HG02973 (cell line): Measurements from ENCODE around the gene DHX30.
A peak's percentile ranks its signal among the peaks of the same experiment; 100 is the strongest.
"Not testable (repeated sequence)": the region's sequence is repeated elsewhere in the genome, so short reads cannot be mapped to it uniquely, and the experiment has no call there.

Experiments used
- ATAC-seq: cut with Tn5 transposase; IDR thresholded peaks from one replicate; pipeline ENCODE4 v1.9.1; 2021; ENCODE audit warnings: moderate library complexity; ENCODE audit not compliant: unreplicated experiment

The DHX30 gene, protein sequence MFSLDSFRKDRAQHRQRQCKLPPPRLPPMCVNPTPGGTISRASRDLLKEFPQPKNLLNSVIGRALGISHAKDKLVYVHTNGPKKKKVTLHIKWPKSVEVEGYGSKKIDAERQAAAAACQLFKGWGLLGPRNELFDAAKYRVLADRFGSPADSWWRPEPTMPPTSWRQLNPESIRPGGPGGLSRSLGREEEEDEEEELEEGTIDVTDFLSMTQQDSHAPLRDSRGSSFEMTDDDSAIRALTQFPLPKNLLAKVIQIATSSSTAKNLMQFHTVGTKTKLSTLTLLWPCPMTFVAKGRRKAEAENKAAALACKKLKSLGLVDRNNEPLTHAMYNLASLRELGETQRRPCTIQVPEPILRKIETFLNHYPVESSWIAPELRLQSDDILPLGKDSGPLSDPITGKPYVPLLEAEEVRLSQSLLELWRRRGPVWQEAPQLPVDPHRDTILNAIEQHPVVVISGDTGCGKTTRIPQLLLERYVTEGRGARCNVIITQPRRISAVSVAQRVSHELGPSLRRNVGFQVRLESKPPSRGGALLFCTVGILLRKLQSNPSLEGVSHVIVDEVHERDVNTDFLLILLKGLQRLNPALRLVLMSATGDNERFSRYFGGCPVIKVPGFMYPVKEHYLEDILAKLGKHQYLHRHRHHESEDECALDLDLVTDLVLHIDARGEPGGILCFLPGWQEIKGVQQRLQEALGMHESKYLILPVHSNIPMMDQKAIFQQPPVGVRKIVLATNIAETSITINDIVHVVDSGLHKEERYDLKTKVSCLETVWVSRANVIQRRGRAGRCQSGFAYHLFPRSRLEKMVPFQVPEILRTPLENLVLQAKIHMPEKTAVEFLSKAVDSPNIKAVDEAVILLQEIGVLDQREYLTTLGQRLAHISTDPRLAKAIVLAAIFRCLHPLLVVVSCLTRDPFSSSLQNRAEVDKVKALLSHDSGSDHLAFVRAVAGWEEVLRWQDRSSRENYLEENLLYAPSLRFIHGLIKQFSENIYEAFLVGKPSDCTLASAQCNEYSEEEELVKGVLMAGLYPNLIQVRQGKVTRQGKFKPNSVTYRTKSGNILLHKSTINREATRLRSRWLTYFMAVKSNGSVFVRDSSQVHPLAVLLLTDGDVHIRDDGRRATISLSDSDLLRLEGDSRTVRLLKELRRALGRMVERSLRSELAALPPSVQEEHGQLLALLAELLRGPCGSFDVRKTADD

DNA sequence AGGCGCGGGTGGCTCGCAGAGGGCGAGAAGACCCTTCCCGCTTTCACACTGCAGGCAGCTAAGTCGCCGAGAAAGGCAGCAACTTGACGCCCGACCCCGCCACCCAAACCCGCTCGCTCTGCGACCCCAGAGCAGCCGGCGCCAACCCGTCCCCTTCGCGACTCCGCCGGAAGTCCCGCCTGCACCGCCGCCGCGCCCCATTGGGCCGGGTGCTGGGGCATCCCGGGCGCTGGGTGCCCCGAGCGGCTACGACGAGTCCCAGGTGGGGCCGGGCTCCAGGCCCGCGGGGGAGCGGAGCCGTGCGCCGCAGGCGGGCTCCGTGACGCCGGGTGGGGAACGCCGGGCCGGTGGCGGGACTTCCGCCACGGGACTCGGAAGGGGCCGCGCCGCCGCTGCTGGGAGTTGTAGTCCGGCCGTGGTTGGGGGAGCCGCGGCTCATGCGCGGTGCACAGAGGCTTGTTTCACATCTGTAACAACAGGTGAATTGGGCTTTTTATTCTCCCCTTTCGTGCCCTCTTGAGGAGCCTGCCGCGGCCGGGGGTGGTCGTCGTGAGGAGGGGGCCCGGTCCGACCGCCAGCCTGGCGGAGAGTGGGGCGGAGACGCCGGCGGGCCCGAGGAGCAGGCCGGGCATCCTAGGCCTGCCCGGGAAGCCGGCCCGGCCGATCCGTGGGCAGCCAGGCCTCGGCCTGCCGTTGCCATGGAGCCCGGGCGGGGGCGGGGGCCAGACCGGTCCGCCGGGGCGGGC lies at the start of gene DHX30:
TSS of gene DHX30 (plus strand) at position 405 of the 746 bp plus-strand sequence. CDS start 7,546 bp downstream, outside the sequence.
- peak; percentile 78 for ATAC-seq

DNA sequence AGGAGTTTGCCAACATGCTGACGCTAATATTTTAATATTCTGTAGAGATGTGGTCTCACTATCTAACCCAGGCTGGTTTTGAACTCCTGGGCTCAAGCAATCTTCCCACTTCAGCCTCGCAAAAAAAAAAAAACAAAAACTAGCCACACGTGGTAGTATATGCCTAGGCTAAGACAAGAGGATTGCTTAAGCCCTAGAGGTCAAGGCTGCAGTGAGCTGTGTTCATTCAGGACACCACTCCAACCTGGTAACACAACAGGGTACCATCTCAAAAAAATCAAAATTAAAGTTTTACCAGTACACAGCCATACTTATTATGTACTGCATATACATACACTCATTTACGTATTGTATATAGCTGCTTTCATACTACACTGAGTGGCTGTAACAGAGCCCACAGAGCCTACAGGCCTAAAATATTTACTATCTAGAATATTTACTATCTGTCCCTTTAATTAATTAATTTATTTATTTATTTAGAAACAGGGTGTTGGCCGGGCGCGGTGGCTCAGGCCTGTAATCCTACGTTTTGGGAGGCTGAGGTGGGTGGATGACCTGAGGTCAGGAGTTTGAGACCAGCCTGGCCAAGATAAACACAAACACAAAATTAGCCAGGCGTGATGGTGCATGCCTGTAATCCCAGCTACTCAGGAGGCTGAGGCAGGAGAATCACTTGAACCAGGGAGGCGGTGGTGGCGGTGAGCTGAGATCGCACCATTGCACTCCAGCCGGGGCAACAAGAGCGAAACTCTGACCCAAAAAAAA lies 44.5 kb upstream of the DHX30 start:
- ATAC-seq: no peak

DNA sequence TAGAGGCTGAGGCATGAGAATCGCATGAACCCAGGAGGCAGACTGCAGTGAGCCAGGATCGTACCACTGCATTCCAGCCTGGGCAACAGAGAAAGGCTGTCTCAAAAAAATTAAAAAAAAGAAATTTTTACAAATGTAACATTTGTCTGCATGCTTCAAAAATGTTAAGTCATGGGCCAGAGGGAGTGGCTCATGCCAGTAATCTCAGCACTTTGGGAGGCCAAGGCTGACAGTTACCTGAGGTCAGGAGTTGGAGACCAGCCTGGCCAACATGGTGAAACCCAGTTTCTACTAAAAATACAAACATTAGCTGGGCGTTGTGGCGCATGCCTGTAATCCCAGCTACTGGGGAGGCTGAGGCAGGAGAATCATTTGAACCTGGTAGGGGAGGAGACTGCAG lies 42.7 kb upstream of the DHX30 start:
- ATAC-seq: not testable (repeated sequence)

DNA sequence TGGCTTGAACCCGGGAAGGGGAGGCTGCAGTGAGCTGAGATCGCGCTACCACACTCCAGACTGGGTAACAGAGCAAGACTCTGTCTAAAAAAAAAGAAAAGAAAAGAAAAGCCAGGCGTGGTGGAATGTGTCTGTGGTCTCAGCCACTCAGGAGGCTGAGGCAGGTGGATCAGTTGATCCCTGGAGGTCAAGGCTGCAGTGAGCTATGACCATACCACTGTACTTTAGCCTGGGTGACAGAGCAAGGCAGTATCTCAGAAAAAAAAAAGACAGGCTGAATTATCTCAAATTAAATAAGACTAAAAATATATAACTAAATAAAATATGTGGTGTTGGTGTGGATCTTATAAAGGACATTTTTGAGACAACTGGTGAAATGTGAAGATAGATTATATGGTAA lies 41.9 kb upstream of the DHX30 start:
- ATAC-seq: no peak

DNA sequence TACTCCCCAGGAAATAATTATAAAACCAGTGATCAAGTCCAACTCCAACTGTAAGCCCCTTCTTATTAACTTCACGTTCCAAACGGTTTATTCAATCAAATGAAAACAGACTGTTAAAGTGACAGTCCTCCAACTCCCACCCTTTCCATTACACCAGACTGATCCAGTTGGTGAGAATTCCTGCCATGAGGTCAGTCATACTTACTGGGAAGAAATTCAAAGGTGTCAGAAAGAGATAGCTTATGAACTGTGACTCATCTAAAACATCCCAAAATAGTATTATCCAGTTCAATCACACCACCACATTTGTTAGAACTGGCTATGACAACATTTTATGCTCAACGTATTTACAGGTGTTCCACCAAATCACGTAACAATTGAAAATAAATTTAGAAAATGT lies 40.7 kb upstream of the DHX30 start:
- no peak for ATAC-seq

DNA sequence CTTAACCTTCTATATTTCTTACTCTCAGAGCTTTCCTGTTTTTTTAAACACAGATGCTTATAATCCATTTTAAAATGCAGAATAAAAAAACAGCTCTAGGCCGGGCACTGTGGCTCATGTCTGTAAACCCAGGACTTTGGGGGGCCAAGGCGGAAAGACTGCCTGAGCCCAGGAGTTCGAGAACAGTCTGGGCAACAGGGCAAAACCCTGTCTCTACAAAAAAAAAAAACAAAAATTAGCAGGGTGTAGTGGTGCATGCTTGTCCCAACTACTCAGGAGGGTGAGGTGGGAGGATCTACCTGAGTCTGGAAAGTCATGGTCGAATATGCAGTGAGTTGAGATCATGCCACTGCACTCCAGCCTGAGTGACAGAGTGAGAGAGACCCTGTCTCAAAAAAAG lies 36.8 kb upstream of the DHX30 start:
- no peak for ATAC-seq

DNA sequence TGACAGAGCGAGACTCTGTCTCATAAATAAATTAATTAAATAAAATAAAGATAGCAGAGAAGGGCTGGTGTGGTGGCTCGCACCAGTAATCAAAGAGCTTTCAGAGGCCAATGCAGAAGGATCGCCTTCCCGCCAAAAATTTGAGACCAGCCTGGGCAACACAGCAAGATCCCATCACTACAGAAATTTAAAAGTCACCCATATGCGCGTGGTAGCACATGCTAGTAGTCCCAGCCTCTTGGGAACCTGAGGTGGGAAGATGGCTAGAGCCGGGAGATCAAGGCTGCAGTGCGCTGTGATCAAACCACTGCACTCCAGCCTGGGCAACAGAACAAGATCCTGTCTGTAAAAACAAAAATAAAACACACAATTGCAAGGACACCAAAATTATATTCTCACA lies 30.9 kb upstream of the DHX30 start:
- no peak for ATAC-seq

DNA sequence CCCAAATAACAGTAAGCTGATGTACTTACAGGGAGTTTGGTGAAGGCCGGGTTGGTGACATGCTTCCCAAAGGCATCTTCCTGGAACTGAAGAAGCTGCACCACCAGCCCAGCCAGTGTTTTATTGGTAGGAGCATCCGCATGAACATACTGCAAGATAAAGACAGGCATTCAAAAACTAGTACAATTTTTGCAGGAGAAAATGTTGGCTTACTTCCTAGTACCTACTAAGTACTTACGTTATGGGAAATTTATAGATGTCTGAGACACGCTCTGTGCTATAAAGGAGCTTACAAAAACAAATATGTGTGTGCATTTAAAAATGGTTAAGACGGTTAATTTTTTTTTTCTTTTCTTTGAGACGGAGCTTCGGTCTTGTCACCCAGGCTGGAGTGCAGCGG lies 30.1 kb upstream of the DHX30 start:
- no peak for ATAC-seq

DNA sequence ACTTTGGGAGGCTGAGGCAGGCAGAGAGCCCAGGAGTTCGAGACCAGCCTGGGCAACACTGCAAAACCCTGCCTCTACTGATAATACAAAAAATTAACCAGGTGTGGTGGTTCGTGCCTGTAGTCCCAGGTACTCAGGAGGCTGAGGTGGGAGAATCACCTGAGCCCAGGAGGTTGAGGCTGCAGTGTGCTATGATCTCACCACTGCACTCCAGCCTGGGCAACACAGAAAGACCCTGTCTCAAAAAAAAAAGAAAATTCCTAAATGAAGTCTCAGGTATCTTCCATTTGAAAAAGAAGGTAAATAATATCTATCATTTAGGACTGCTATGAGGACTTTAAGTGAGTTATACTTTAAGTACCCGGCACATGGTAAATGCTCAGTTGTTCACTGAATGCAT lies 24.2 kb upstream of the DHX30 start:
- ATAC-seq: no peak

DNA sequence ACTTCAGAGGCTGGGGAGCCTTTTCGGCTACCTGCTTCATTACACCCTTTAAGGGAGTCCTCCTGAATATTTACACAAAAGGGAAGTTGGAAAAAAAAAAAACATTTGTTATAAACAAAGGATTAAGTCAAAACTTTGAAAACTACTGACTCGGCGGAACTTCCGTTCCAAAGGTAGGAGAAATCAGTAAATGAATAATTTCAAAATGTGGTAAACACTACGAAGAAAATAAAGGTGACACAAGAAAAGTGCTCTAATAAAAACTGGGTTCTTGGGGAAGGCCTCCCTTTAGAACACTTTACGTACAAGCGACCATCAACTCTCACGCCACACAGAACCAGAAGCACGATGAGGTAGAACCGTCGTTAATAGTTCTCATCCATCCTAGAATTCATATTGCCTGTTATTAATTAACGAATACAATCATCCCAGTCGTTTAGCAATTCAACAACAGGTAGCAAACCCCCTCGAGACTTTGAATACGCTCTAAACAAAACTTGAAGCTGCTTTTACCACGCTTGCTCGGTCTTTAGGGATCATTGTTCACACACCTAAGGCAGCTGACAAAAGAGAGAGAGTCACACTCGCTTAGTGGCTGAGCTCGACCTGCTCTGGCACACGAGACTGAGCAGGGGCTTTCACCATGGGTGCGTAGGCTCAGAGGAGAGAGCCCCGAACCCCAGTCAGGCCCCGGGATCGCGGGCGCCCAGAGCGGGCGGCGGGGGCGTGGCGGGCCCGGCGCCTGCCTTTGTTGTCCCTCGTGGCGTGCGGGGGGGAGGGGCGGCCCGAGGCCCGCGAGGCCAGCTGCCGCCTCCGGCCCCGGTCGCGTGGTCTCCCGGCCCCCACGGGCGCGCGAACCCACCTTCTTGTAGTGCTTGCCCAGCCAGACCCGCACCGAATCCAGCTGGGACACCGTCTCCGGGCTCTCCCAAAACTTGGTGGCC lies 21.9 kb upstream of the DHX30 start:
- ATAC-seq: peak; percentile 29

DNA sequence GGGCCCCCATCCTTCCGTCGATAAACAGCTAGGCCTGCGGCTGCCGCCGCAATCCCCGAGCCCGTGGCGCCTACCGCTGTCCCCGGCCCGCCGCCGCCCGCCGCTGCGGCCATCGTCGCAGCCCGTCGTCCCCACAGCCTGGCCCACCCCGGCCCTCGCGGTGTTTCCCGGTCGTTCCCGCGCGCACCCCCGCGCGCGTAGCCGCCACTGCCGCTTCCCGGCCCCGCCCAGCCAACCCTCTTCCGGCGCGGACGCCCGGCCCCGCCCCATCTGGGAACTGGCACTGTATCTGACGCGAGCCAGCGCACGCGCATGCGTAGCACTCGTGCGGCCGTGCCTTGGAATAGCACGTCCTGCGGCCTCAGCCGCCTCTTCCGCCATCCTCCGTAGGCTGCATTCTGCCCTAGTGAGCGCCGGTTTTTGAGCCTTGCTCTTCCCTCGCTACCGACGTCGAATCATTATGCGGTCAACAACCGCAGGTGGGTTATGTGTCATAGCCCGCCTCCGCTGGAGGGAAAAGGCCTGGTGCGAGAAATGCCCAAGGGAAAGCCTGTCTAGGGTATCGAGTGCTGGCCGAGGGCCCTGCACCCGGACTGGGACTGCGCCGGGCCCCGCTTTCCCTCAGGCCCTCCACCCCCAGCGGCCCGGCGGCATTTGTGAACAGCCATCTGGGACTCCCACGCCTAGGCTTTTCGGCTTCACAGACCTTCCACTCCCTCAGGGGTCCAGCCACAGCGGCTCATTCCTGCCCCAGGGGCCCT lies 21.1 kb upstream of the DHX30 start, which contains the start of gene SMARCC1:
TSS of gene SMARCC1 (minus strand) at position 209 of the 761 bp plus-strand sequence. CDS start at position 113, 96 bp downstream.
- ATAC-seq: peak; percentile 71

DNA sequence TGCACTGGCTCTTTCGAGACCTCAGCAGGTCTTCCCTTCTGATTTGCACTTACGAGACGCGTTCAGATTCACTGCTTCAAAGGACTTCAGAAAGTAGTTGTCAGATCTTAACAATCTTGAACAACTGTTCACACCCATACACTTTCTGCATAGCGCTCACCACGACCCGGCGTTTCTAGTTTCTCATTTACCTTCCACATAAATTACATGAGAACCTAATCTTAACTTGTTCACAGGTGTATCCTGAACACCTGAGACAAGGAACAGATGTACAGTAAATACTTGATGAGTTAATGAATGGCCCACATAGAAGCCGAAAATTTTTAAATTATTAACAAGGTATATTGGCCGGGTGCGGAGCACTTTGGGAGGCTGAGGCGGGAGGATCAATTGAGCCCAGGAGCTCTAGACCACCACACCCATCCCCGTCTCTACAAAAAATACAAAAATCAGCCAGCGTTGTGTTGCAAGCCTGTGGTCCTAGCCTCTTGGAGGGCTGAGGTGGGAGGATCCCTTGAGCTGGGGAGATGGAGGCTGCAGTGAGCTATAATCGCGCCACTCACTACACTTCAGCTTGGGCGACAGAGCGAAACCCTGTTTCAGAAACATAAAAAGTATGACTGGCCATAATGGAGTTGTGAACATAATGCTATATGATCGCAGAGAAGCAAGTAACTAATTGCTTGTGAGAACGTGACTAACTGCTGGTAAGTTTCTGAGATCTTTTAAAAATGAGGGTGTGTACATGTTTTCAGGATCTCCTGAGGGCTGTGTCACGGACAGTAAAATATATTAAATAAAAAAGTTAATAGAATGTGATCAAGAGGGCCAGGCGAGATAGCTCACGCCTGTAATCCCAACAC lies 20.3 kb upstream of the DHX30 start:
- no peak for ATAC-seq

DNA sequence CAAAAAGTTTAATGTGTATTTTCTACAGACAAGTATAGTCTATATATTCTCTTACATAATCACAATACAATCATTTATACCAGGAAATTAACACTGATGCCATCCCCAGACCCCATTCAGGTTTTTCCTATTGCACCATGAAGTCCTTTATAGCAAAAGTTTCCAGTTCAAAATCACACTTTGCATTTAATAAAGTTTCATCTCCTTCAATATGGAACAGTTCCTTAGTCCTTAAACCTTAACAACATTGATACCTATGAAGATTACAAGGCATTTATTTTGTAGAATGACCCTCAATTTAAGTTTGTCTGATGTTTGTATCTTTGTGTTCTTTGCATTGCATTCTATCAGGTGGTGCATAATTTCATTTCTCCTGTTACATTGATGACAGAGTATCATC lies 19.3 kb upstream of the DHX30 start:
- no peak for ATAC-seq

DNA sequence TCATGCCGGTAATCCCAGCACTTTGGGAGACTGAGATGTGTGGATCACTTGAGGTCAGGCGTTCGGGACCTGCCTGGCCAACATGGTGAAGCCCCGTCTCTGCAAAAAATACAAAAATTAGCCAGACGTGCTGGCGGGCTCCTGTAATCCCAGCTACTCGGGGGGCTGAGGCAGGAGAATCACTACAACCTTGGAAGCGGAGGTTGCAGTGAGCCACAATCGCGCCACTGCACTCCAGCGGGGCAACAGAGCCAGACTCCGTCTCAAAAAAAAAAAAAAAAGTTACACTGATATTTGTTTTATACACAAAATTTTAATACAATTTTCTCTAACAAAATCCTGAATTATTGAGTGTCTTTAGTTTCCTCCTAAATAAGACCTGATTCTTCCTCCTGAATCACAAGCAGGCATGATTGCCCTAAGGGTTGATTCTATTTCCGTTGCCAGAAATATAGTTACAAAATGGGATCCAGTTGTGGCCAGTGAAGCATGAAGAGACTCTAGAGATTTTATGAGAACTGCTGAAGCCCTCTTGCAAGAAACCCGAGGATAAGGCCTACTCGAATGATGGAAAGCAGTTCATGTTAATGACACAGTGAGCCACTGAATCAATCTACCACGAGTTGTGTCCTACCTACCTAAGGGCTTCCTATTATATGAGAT lies 11.6 kb upstream of the DHX30 start:
- no peak for ATAC-seq

DNA sequence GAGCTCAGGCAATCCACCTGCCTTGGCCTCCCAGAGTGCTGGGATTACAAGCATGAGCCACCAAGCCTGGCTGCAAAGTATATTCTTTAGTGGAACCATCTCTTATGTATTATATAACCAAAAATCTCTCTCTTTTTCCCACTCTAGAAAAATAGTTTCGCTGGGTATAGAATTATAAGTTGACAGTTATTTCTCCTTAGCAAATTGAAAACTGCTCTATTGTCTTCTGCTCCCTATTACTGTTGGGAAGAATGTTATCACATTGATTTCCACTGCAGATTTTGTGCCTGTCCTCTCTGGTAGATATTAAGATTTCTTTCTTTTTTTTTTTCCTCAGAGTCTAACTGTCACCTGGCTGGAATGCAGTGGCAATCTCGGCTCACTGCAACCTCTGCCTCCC lies 10.2 kb upstream of the DHX30 start:
- ATAC-seq: no peak

DNA sequence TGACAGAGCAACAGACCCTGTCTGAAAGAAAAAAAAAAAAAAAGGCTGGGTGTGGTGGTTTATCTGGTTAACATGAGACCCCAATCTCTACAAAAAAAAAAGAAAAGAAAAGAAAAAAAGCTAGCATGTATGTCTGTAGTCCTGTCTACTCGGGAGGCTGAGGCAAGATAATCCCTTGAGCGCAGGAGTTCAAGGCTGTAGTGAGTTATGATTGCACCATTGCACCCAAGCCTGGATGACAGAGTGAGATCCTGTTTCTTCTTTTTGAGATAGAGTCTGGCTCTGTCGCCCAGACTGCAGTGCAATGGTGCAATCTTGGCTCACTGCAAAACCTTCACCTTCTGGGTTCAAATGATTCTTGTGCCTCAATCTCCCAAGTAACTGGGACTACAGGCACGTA lies 8.4 kb upstream of the DHX30 start:
- no peak for ATAC-seq

DNA sequence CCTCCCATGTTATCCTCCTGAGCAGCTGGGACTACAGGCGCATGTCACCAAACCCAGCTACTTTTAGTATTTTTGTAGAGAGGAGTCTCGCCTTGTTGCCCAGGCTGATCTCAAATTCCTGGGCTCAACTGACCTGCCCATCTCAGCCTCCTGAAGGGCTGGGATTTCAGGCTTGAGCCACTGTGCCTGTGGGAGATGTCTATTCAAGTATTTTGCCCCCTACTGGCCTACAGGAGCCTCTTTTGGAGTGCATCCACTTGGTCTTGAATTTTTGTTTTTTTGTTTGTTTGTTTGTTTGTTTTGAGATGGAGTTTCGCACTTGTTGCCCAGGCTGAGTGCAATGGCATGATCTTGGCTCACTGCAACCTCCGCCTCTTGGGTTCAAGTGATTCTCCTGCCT lies 3.2 kb upstream of the DHX30 start:
- no peak for ATAC-seq
